ENCODE results near the gene DOCK2. TPM values are rescaled to one million over a fixed set of nuclear protein-coding genes. Genes with fewer than 3 reads are reported as not detected.

The DOCK2 gene
- total and polyA plus RNA-seq, 12 donors: 3.3 to 59.5 (median 21.0) TPM

DNA sequence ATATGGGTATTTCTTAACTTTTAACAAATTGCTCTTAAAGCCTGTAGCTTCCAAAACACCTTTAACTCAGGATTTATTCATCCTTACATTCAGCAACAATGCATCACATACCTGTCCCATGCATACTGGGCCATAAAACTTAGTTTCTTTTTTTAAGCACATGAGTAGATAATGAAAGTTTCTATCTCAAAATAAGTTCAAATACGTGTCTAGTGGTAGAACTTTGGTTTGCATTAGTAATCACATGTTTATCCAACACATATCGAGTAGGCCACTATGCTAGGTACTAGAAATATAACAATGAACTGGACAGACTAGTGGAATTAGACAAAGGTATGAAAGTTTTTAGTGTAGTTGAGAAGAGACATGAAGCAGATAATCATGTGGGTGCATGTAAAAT, 99.6 kb downstream of the DOCK2 start:
- Histone ChIP-seq H3K4me1 (replicated peaks in 1 of 2) (no peaks in the 10 kb centered on the region), H3K27me3 (no peaks in the 10 kb centered on the region), H3K36me3 (replicated peaks in 1 of 2) (no peaks in the 10 kb centered on the region), H3K4me3 (no peak overlapping the region), H3K9me3 (replicated peaks in 1 of 3) (peaks cover 0 to 4% (median 0%) of the 10 kb centered on the region in 3 donors), H3K27ac (no peak overlapping the region)
- no peak for TF ChIP-seq CTCF (IDR thresholded peaks at IDR 0.05)
- no peak for TF ChIP-seq POLR2A (IDR thresholded peaks at IDR 0.05)
- WGBS, 4 donors: 91 to 94% (median 93%) methylated on average over 2 of the region's 2 CpGs
- intact Hi-C loops (cut with DNase I): no loop called here
- no peak for DNase-seq

DNA sequence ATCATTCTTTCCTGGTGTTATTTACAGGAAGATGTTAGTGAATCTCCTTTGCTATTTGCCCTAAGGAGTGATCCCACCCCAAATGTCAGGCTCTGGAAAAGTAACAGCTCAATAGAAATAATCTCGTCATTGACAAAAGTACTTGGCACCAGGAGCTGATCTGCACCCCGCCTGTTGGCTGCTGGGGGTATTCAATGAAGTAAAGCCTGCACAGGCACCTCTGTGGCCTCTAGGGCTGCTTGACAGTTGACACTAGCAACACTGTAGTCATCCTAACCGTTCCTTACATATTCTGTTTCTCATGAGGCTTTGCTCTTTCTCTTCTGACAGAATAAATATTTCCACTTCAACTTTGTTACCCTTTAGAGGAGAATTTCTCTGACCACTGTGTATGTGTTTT, 103.4 kb downstream of the DOCK2 start:
- 70 to 90% (median 81%) methylated on average over 3 of the region's 3 CpGs for WGBS, 4 donors
- no peak overlapping the region for H3K27ac ChIP-seq
- intact Hi-C loops (cut with DNase I): no loop called here
- no peaks in the 10 kb centered on the region for H3K36me3 ChIP-seq (replicated peaks in 1 of 2)
- TF ChIP-seq CTCF (IDR thresholded peaks at IDR 0.05): no peak
- no peak for TF ChIP-seq POLR2A (IDR thresholded peaks at IDR 0.05)
- no peak for DNase-seq
- H3K27me3 ChIP-seq: no peaks in the 10 kb centered on the region
- H3K9me3 ChIP-seq (replicated peaks in 1 of 3): no peaks in the 10 kb centered on the region
- peaks cover 0 to 10% of the 10 kb centered on the region in 2 donors for H3K4me1 ChIP-seq (replicated peaks in 1 of 2)
- no peak overlapping the region for H3K4me3 ChIP-seq

- WGBS, 4 donors: 33 to 61% (median 42%) methylated on average over 3 to 7 of the region's 7 CpGs
Measured at GRCh38 chr5:169742771-169743296, 105.8 kb downstream of the DOCK2 start.

DNA sequence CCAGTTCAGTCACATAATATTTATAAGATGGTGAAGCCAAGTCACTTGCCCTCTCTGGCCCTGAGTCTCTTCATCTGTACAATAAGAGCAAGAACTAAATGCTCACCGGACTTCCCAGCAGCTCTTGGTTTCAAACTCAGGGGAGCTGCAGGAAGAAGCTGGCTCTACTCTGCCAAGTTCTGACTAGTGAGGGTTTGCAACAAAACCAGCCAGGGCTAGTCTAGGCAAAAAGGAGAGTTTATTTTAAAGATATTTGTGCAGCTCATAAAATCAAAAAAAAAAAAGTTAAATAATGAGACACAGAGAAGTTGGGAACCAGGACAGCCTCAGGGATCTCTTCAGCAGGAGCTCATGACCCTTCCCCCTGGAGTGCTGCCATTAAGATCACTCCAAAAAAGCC, 107.3 kb downstream of the DOCK2 start:
- no peak for DNase-seq
- H3K27ac ChIP-seq: no peak overlapping the region
- no peak for TF ChIP-seq POLR2A (IDR thresholded peaks at IDR 0.05)
- no peak for TF ChIP-seq CTCF (IDR thresholded peaks at IDR 0.05)
- H3K4me1 ChIP-seq (replicated peaks in 1 of 2): peaks cover 0 to 10% of the 10 kb centered on the region in 2 donors
- WGBS, 4 donors: 73 to 82% (median 78%) methylated on average over 1 of the region's 1 CpG
- no peaks in the 10 kb centered on the region for H3K36me3 ChIP-seq (replicated peaks in 1 of 2)
- H3K27me3 ChIP-seq: no peaks in the 10 kb centered on the region
- no peak overlapping the region for H3K4me3 ChIP-seq
- intact Hi-C loops (cut with DNase I): no loop called here
- H3K9me3 ChIP-seq (replicated peaks in 1 of 3): no peaks in the 10 kb centered on the region

More at GRCh38 chr5:169742771-169743296, 105.8 kb downstream of the DOCK2 start:
- Histone ChIP-seq H3K9me3 (replicated peaks in 1 of 3) (no peaks in the 10 kb centered on the region), H3K4me3 (no peak overlapping the region), H3K4me1 (replicated peaks in 1 of 2) (peaks cover 0 to 10% of the 10 kb centered on the region in 2 donors), H3K27ac (peak overlapping the region in 3 of 5 donors; percentile 28 to 58 (median 28)), H3K27me3 (no peaks in the 10 kb centered on the region), H3K36me3 (replicated peaks in 1 of 2) (no peaks in the 10 kb centered on the region)
- TF ChIP-seq CTCF (IDR thresholded peaks at IDR 0.05) (no peak), POLR2A (IDR thresholded peaks at IDR 0.05) (no peak)
- peak in 4 of 7 donors; percentile 16 to 44 (median 27) for DNase-seq
- intact Hi-C loops (cut with DNase I): no loop called here

Measured in adrenal gland (tissue), 12 donors.